H9 (cell line): ENCODE measurements around the gene PLEKHA8. TPM values are rescaled to one million over a fixed set of nuclear protein-coding genes. Genes with fewer than 3 reads are reported as not detected.

Experiments
- DNase-seq: peaks from one replicate; pipeline ENCODE4 v3.0.0-alpha.2; 2017
- H2AFZ ChIP-seq: one replicate; pipeline ENCODE4 v1.6.1; 2013; ENCODE audit warnings: mild to moderate bottlenecking, low read length, control low read depth, moderate library complexity
- H2AK5ac ChIP-seq: 2 replicates; pipeline ENCODE4 v1.6.1; 2013; ENCODE audit warnings: low read length, control low read depth, mixed read lengths; ENCODE audit not compliant: insufficient read length
- H2BK120ac ChIP-seq: one replicate; pipeline ENCODE4 v1.6.1; 2013; ENCODE audit warnings: low read depth, mild to moderate bottlenecking, low read length, control low read depth, inconsistent platforms; ENCODE audit not compliant: poor library complexity, severe bottlenecking
- H2BK12ac ChIP-seq: 2 replicates; pipeline ENCODE4 v1.6.1; 2013; ENCODE audit warnings: low read length, control low read depth, mixed read lengths, low read depth; ENCODE audit not compliant: insufficient read length
- H2BK15ac ChIP-seq: 2 replicates; pipeline ENCODE4 v1.6.1; 2013; ENCODE audit warnings: low read depth, low read length, control low read depth
- H2BK20ac ChIP-seq: one replicate; pipeline ENCODE4 v1.6.1; 2013; ENCODE audit warnings: low read depth, mild to moderate bottlenecking, low read length, control low read depth, inconsistent platforms; ENCODE audit not compliant: poor library complexity, severe bottlenecking
- H2BK5ac ChIP-seq: 2 replicates; pipeline ENCODE4 v1.6.1; 2013; ENCODE audit warnings: low read length, control low read depth, mixed read lengths; ENCODE audit not compliant: insufficient read length
- H3K14ac ChIP-seq: 2 replicates; pipeline ENCODE4 v1.6.1; 2013; ENCODE audit warnings: low read length, control low read depth; ENCODE audit not compliant: insufficient read depth
- H3K18ac ChIP-seq: 2 replicates; pipeline ENCODE4 v1.6.1; 2013; ENCODE audit warnings: low read depth, mild to moderate bottlenecking, mixed read lengths, low read length, control low read depth; ENCODE audit not compliant: insufficient read length
- H3K23ac ChIP-seq: 2 replicates; pipeline ENCODE4 v1.6.1; 2013; ENCODE audit warnings: low read length, control low read depth, mixed read lengths, low read depth; ENCODE audit not compliant: insufficient read length
- H3K23me2 ChIP-seq: 2 replicates; pipeline ENCODE4 v1.6.1; 2013; ENCODE audit warnings: low read depth, mild to moderate bottlenecking, mixed read lengths, low read length, control low read depth; ENCODE audit not compliant: insufficient read length, poor library complexity, severe bottlenecking
- H3K27ac ChIP-seq: 2 replicates; pipeline ENCODE4 v1.5.1; 2013; ENCODE audit warnings: low read length, control low read depth, mixed read lengths, low read depth; ENCODE audit not compliant: insufficient read length
- H3K27me3 ChIP-seq: 2 replicates; pipeline ENCODE4 v1.6.1; 2013; ENCODE audit warnings: low read length, control low read depth, inconsistent platforms; ENCODE audit not compliant: insufficient read depth
- H3K4ac ChIP-seq: 2 replicates; pipeline ENCODE4 v1.6.1; 2013; ENCODE audit warnings: low read depth, mild to moderate bottlenecking, control low read depth, inconsistent platforms, low read length, moderate library complexity
- H3K4me1 ChIP-seq: 2 replicates; pipeline ENCODE4 v1.6.1; 2013; ENCODE audit warnings: low read length, control low read depth, inconsistent platforms; ENCODE audit not compliant: insufficient read depth
- H3K4me2 ChIP-seq: 2 replicates; pipeline ENCODE4 v1.6.1; 2013; ENCODE audit warnings: low read length, control low read depth, mixed read lengths; ENCODE audit not compliant: insufficient read length, insufficient read depth
- H3K56ac ChIP-seq: 2 replicates; pipeline ENCODE4 v1.6.1; 2013; ENCODE audit warnings: low read depth, mild to moderate bottlenecking, mixed read lengths, low read length, control low read depth; ENCODE audit not compliant: insufficient read length
- H3K79me1 ChIP-seq: 2 replicates; pipeline ENCODE4 v1.6.1; 2013; ENCODE audit warnings: low read depth, mild to moderate bottlenecking, moderate library complexity, low read length, control low read depth, inconsistent platforms; ENCODE audit not compliant: insufficient read depth, poor library complexity, severe bottlenecking
- H3K79me2 ChIP-seq: 2 replicates; pipeline ENCODE4 v1.6.1; 2013; ENCODE audit warnings: low read length, control low read depth, inconsistent platforms; ENCODE audit not compliant: insufficient read depth
- H3K9ac ChIP-seq: 2 replicates; pipeline ENCODE4 v1.6.1; 2013; ENCODE audit warnings: low read length, control low read depth, mixed read lengths; ENCODE audit not compliant: insufficient read length; ENCODE audit errors: extremely low read depth
- H3K9me3 ChIP-seq: one replicate; pipeline ENCODE4 v1.6.1; 2013; ENCODE audit warnings: low read depth, low read length, inconsistent platforms; ENCODE audit not compliant: control insufficient read depth
- H3T11ph ChIP-seq: one replicate; pipeline ENCODE4 v1.6.1; 2013; ENCODE audit warnings: mild to moderate bottlenecking, low read length, control low read depth, inconsistent platforms
- H4K20me1 ChIP-seq: one replicate; pipeline ENCODE4 v1.6.1; 2013; ENCODE audit not compliant: control insufficient read depth, insufficient read length, insufficient read depth
- H4K5ac ChIP-seq: 2 replicates; pipeline ENCODE4 v1.6.1; 2013; ENCODE audit warnings: low read depth, mild to moderate bottlenecking, mixed read lengths, low read length, control low read depth; ENCODE audit not compliant: insufficient read length
- H4K8ac ChIP-seq: replicated peaks from 2 replicates; pipeline ENCODE4 v1.6.1; 2013; ENCODE audit warnings: low read length, control low read depth, mixed read lengths, low read depth; ENCODE audit not compliant: insufficient read length
- H4K91ac ChIP-seq: 2 replicates; pipeline ENCODE4 v1.6.1; 2013; ENCODE audit warnings: low read depth, mild to moderate bottlenecking, moderate library complexity, mixed read lengths, low read length, control low read depth; ENCODE audit not compliant: insufficient read length
- H3K27ac Mint-ChIP-seq, 3 experiments: 2 replicates in 2 of 3; 3 replicates in 1 of 3; pipeline ENCODE4 v1.8.0; 2020 to 2021; ENCODE audit warnings: mixed read lengths in 3 of 3, mild to moderate bottlenecking in 1 of 3, moderate library complexity in 1 of 3
- H3K27me3 Mint-ChIP-seq: 2 replicates; pipeline ENCODE4 v1.8.0; 2021; ENCODE audit warnings: low read depth, mild to moderate bottlenecking, moderate library complexity, mixed read lengths
- H3K36me3 Mint-ChIP-seq, 3 experiments: 2 replicates in 2 of 3; 3 replicates in 1 of 3; pipeline ENCODE4 v1.8.0; 2020 to 2021; ENCODE audit warnings: low read depth in 3 of 3, mixed read lengths in 3 of 3; ENCODE audit not compliant: insufficient read depth in 1 of 3
- H3K4me1 Mint-ChIP-seq, 2 experiments: 2 replicates each; pipeline ENCODE4 v1.8.0; 2020; ENCODE audit warnings: mixed read lengths in 2 of 2
- H3K4me3 Mint-ChIP-seq, 2 experiments: 2 replicates in 1 of 2; 3 replicates in 1 of 2; pipeline ENCODE4 v1.8.0; 2020 to 2021; ENCODE audit warnings: mild to moderate bottlenecking in 2 of 2, mixed read lengths in 2 of 2, moderate library complexity in 1 of 2
- H3K9me3 Mint-ChIP-seq, 2 experiments: 2 replicates in 1 of 2; 3 replicates in 1 of 2; pipeline ENCODE4 v1.8.0; 2020; ENCODE audit warnings: mild to moderate bottlenecking in 2 of 2, mixed read lengths in 2 of 2, moderate library complexity in 1 of 2
- CTCF ChIP-seq: fragments of 200-600 bp; sonication (generic); conservative IDR thresholded peaks from 3 replicates; pipeline ENCODE4 v1.8.0; 2021; ENCODE audit warnings: antibody characterized with exemption, mild to moderate bottlenecking
- WGBS: extraction: QIAGEN DNeasy Blood & Tissue Kit; methylation state at CpG from one replicate; pipeline ENCODE4 v1.1.7; 2013; ENCODE audit warnings: missing lambda C conversion rate, low lambda C conversion rate, mixed read lengths; ENCODE audit not compliant: insufficient read length; ENCODE audit errors: extremely low coverage; 5-methylcytosine and 5-hydroxymethylcytosine counted together
- total RNA-seq: library from RNA; stranded (reverse); gene quantifications from 2 replicates; pipeline ENCODE4 v1.2.1, GENCODE V29; 2021

Gene PLEKHA8
- total RNA-seq, 1 experiment from 2014 or later = 37.0 TPM

GRCh38 chr7:30072735-30073134 lies 44.5 kb downstream of the PLEKHA8 start:
- Histone ChIP-seq H4K8ac (no peak overlapping the region), H3K9me3 (no peaks in the 10 kb centered on the region), H4K91ac (no peak overlapping the region), H3K9ac (no peak overlapping the region), H3K4ac (no peak overlapping the region), H3K27me3 (no peaks in the 10 kb centered on the region), H2BK5ac (no peak overlapping the region), H3K79me1 (no peaks in the 10 kb centered on the region), H3K23ac (no peak overlapping the region), H2BK120ac (no peak overlapping the region), H2BK12ac (no peak overlapping the region), H3K56ac (no peak overlapping the region), H3K27ac (no peak overlapping the region), H3K4me2 (no peak overlapping the region), H3K23me2 (no peaks in the 10 kb centered on the region), H3K79me2 (no peaks in the 10 kb centered on the region), H2AFZ (no peak overlapping the region), H3K14ac (no peak overlapping the region), H2AK5ac (no peak overlapping the region), H2BK15ac (no peak overlapping the region), H3T11ph (no peak overlapping the region), H4K20me1 (no peaks in the 10 kb centered on the region), H3K4me1 (no peaks in the 10 kb centered on the region), H3K18ac (no peak overlapping the region), H4K5ac (no peak overlapping the region), H2BK20ac (no peak overlapping the region)
- no peak for TF ChIP-seq CTCF
- WGBS = no CpG with 5 or more reads among the region's 1 CpG
- no peaks in the 10 kb centered on the region for H3K9me3 Mint-ChIP-seq
- DNase-seq = no peak
- peaks cover 4 to 9% of the 10 kb centered on the region in 2 experiments; a peak in 3 of 4 replicates for H3K4me1 Mint-ChIP-seq
- no peak overlapping the region for H3K4me3 Mint-ChIP-seq
- H3K27me3 Mint-ChIP-seq = no peaks in the 10 kb centered on the region
- peaks cover 2 to 12% (median 12%) of the 10 kb centered on the region in 3 experiments; a peak in 6 of 7 replicates for H3K36me3 Mint-ChIP-seq
- no peak overlapping the region for H3K27ac Mint-ChIP-seq
